ENCODE data around the gene GREB1.

The GREB1 gene

GRCh38 chr2:11579867-11580659, 46.2 kb downstream of the GREB1 start:
- no peak overlapping the region for H3K27ac ChIP-seq
- TF ChIP-seq ZFX (IDR thresholded peaks at IDR 0.05) = no peak
- no peak for TF ChIP-seq CTCF (conservative IDR thresholded peaks at IDR 0.05)

GRCh38 chr2:11580697-11581096, 46.9 kb downstream of the GREB1 start:
- H3K27ac ChIP-seq = no peak overlapping the region
- TF ChIP-seq CTCF (conservative IDR thresholded peaks at IDR 0.05) = no peak
- TF ChIP-seq ZFX (IDR thresholded peaks at IDR 0.05) = no peak

GRCh38 chr2:11581124-11581796, 47.4 kb downstream of the GREB1 start:
- no peak overlapping the region for H3K27ac ChIP-seq
- no peak for TF ChIP-seq CTCF (conservative IDR thresholded peaks at IDR 0.05)
- TF ChIP-seq ZFX (IDR thresholded peaks at IDR 0.05) = no peak

- H3K27ac ChIP-seq = no peak overlapping the region
- TF ChIP-seq CTCF (conservative IDR thresholded peaks at IDR 0.05) (no peak), ZFX (IDR thresholded peaks at IDR 0.05) (no peak)
These were observed 48.2 kb downstream of the GREB1 start for GRCh38 chr2:11581797-11582611.

- no peak overlapping the region for H3K27ac ChIP-seq
- no peak for TF ChIP-seq ZFX (IDR thresholded peaks at IDR 0.05)
- TF ChIP-seq CTCF (conservative IDR thresholded peaks at IDR 0.05) = no peak
These were observed 48.7 kb downstream of the GREB1 start for GRCh38 chr2:11582612-11582861.

- H3K27ac ChIP-seq = no peak overlapping the region
- TF ChIP-seq ZFX (IDR thresholded peaks at IDR 0.05) (no peak), CTCF (conservative IDR thresholded peaks at IDR 0.05) (peak; percentile 88)
These were observed 49.3 kb downstream of the GREB1 start for GRCh38 chr2:11582862-11583752.

All from C4-2B (cell line).